ENCODE data around the gene FOSL2. TPM values are rescaled to one million over a fixed set of nuclear protein-coding genes. Genes with fewer than 3 reads are reported as not detected.

Gene FOSL2
- total RNA-seq, 1 experiment from 2014 or later: 4.0 TPM

- DNase-seq (ENCODE audit: low spot score) (no peak), ATAC-seq (peak; percentile 46)
- no peak overlapping the region for H3K27ac Mint-ChIP-seq
- H3K9me3 Mint-ChIP-seq: no peaks in the 10 kb centered on the region
- H3K4me1 Mint-ChIP-seq: peaks cover 5% of the 10 kb centered on the region
- TF ChIP-seq IRF1 (CRISPR knock-in tag; IDR thresholded peaks at IDR 0.05) (no peak), JAZF1 (CRISPR knock-in tag; IDR thresholded peaks at IDR 0.05) (no peak)
- CTCF ChIA-PET: interaction anchor here (1.0 to 1.5 kb wide), 5 partner anchors 29 to 736 kb away, joined by 3 to 7 read pairs (median 3); no protein-coding TSS in a partner anchor
- no peaks in the 10 kb centered on the region for H3K27me3 Mint-ChIP-seq (ENCODE audit: low read depth)
- no peaks in the 10 kb centered on the region for H3K36me3 Mint-ChIP-seq
- POLR2A ChIA-PET: interaction anchor here (0.6 kb wide), 1 partner anchor 160 kb away, joined by 5 read pairs; no protein-coding TSS in a partner anchor
- no peak overlapping the region for H3K4me3 Mint-ChIP-seq
Observed at GRCh38 chr2:28419443-28420270, 27.0 kb downstream of the FOSL2 start.

GRCh38 chr2:28420722-28421121 lies 28.1 kb downstream of the FOSL2 start:
- H3K27ac Mint-ChIP-seq: no peak overlapping the region
- H3K36me3 Mint-ChIP-seq: no peaks in the 10 kb centered on the region
- H3K4me3 Mint-ChIP-seq: no peak overlapping the region
- H3K27me3 Mint-ChIP-seq (ENCODE audit: low read depth): no peaks in the 10 kb centered on the region
- DNase-seq (ENCODE audit: low spot score): no peak
- no peaks in the 10 kb centered on the region for H3K4me1 Mint-ChIP-seq
- no peak for ATAC-seq
- no peaks in the 10 kb centered on the region for H3K9me3 Mint-ChIP-seq
- ChIA-PET CTCF (no interaction called here), POLR2A (no interaction called here)
- TF ChIP-seq ATF1 (CRISPR knock-in tag; IDR thresholded peaks at IDR 0.05) (no peak), AFF4 (CRISPR knock-in tag; IDR thresholded peaks at IDR 0.05; ENCODE audit: borderline replicate concordance) (no peak), ZNF416 (CRISPR knock-in tag; IDR thresholded peaks at IDR 0.05) (no peak), ERG (CRISPR knock-in tag; IDR thresholded peaks at IDR 0.05) (no peak), SP1 (CRISPR knock-in tag; conservative IDR thresholded peaks at IDR 0.05) (no peak), E2F1 (CRISPR knock-in tag; IDR thresholded peaks at IDR 0.05) (no peak), TP53 (CRISPR knock-in tag; IDR thresholded peaks at IDR 0.05) (no peak), TEAD4 (CRISPR knock-in tag; IDR thresholded peaks at IDR 0.05) (no peak), ZMAT4 (CRISPR knock-in tag; IDR thresholded peaks at IDR 0.05) (no peak)

GRCh38 chr2:28422908-28423741 lies 30.5 kb downstream of the FOSL2 start:
- DNase-seq (ENCODE audit: low spot score) (no peak), ATAC-seq (no peak)
- POLR2A ChIA-PET: no interaction called here
- H3K36me3 Mint-ChIP-seq: no peaks in the 10 kb centered on the region
- H3K9me3 Mint-ChIP-seq: no peaks in the 10 kb centered on the region
- CTCF ChIA-PET: no interaction called here
- no peaks in the 10 kb centered on the region for H3K4me1 Mint-ChIP-seq
- no peak overlapping the region for H3K4me3 Mint-ChIP-seq
- H3K27ac Mint-ChIP-seq: no peak overlapping the region
- H3K27me3 Mint-ChIP-seq (ENCODE audit: low read depth): no peaks in the 10 kb centered on the region
- no peak for TF ChIP-seq NFE2L1 (CRISPR knock-in tag; IDR thresholded peaks at IDR 0.05)
- no peak for TF ChIP-seq JUN (CRISPR knock-in tag; IDR thresholded peaks at IDR 0.05)
- TF ChIP-seq GTF2I (CRISPR knock-in tag; conservative IDR thresholded peaks at IDR 0.05): no peak
- TF ChIP-seq FOXP1 (CRISPR knock-in tag; IDR thresholded peaks at IDR 0.05; ENCODE audit: borderline replicate concordance): no peak
- TF ChIP-seq NR1H2 (CRISPR knock-in tag; IDR thresholded peaks at IDR 0.05): no peak
- TF ChIP-seq EMX1 (CRISPR knock-in tag; IDR thresholded peaks at IDR 0.05): no peak
- no peak for TF ChIP-seq STAT6 (CRISPR knock-in tag; conservative IDR thresholded peaks at IDR 0.05; ENCODE audit: low read depth)
- TF ChIP-seq KAT7 (CRISPR knock-in tag; IDR thresholded peaks at IDR 0.05; ENCODE audit: borderline replicate concordance): no peak
